Retina (tissue), 1 donor: ENCODE data around the gene RNF31.
"Not testable (repeated sequence)": the region's sequence is repeated elsewhere in the genome, so short reads cannot be mapped to it uniquely, and the experiment has no call there.

Source experiments
- DNase-seq: peaks from one replicate; pipeline ENCODE4 v3.0.0-alpha.2; 2016

The RNF31 gene

GRCh38 chr14:24146978-24147760 is at the start of gene RNF31:
Gene RNF31 (plus strand): TSS chr14:24147498. CDS start chr14:24147699, 201 bp downstream.
- peak; percentile 97 for DNase-seq

GRCh38 chr14:24098229-24098926 is 48.9 kb upstream of the RNF31 start:
- no peak for DNase-seq

GRCh38 chr14:24098927-24099813 is 48.1 kb upstream of the RNF31 start:
- no peak for DNase-seq

- DNase-seq: no peak
Measured at GRCh38 chr14:24100197-24100981, 46.9 kb upstream of the RNF31 start.

GRCh38 chr14:24100982-24101494 is 46.3 kb upstream of the RNF31 start:
- DNase-seq: no peak

- DNase-seq: no peak
Measured at GRCh38 chr14:24102357-24103048, 44.8 kb upstream of the RNF31 start.

- DNase-seq: no peak
Measured at GRCh38 chr14:24103451-24103850, 43.8 kb upstream of the RNF31 start.

GRCh38 chr14:24105609-24106239 is 41.6 kb upstream of the RNF31 start:
- DNase-seq: not testable (repeated sequence)

GRCh38 chr14:24106672-24107271 is 40.5 kb upstream of the RNF31 start:
- DNase-seq: no peak

- DNase-seq: no peak
Measured at GRCh38 chr14:24108336-24108874, 38.9 kb upstream of the RNF31 start.

GRCh38 chr14:24110060-24110459 is 37.2 kb upstream of the RNF31 start:
- no peak for DNase-seq

- DNase-seq: no peak
Measured at GRCh38 chr14:24110523-24110922, 36.8 kb upstream of the RNF31 start.

GRCh38 chr14:24113379-24113800 is 33.9 kb upstream of the RNF31 start:
- DNase-seq: no peak

GRCh38 chr14:24113801-24114531 is 33.3 kb upstream of the RNF31 start:
- peak; percentile 95 for DNase-seq

- DNase-seq: peak; percentile 100
Measured at GRCh38 chr14:24114532-24115421, 32.5 kb upstream of the RNF31 start, which contains the start of the genes DCAF11 and NRL. Gene DCAF11 (plus strand): TSS chr14:24114777. CDS start chr14:24115595, 818 bp downstream. Gene NRL (minus strand): TSS chr14:24114949. CDS start chr14:24082848, 32,101 bp downstream.

GRCh38 chr14:24115422-24116127 is 31.7 kb upstream of the RNF31 start:
- no peak for DNase-seq

GRCh38 chr14:24116128-24116814 is 31.0 kb upstream of the RNF31 start:
- DNase-seq: no peak
